ENCODE measurements around the gene DDX41.
A peak's percentile ranks its signal among the peaks of the same experiment; 100 is the strongest.

DDX41 gene

DNA sequence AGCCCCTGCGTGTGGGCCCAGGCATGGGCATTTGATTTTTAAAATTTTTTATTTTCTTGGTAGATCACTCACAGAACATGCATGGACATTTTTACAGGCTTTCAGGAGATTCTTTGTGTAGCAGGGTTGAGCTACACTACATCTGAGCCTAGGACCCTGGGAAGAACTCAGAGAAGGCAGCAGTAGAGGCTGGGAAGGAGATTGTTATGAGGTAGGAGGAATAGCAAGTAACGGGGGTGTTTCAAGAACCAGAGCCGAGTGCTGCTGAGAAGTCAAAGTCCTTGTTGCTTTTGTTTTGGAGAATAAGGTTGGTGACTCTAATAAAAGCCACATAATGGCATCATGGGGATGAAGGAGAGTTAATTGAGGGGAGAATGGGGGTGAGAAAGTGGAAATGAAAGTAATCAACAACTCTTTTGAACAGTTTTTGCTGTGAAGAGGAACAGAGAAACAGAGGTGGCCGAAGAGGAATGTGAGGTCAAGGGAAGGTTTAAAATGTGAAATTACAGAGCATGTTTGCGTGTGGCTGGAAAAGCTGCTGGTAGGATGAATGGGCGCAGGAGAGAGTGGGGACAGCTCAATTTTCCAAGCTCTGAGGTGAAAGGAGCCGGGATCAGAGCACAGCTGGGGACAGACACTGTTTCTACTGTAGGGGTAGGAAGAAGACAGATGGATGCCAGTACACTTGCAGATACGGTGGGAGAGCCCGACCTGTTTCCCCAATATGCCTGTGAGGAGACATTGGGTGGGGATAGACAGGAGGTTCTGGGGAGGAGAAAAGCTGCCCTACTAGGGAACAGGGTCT, 14.7 kb downstream of the DDX41 start:
- H3K27ac ChIP-seq: no peak overlapping the region
- TF ChIP-seq CTCF (conservative IDR thresholded peaks at IDR 0.05; ENCODE audit: low read depth, low read length): no peak
- no peak overlapping the region for H3K9ac ChIP-seq
- no peaks in the 10 kb centered on the region for H3K4me1 ChIP-seq (ENCODE audit: low read depth, poor library complexity, severe bottlenecking)
- no peak overlapping the region for H3K4me2 ChIP-seq
- no peaks in the 10 kb centered on the region for H3K27me3 ChIP-seq (ENCODE audit: insufficient read depth, low read depth)
- no peak overlapping the region for H2AFZ ChIP-seq (ENCODE audit: low read depth)
- H3K4me3 ChIP-seq (IDR thresholded peaks at IDR 0.05; ENCODE audit: insufficient read depth, low read depth, low read length): no peak overlapping the region
- no peaks in the 10 kb centered on the region for H4K20me1 ChIP-seq (ENCODE audit: insufficient read depth)
- H3K79me2 ChIP-seq (ENCODE audit: insufficient read depth, low read depth): no peaks in the 10 kb centered on the region
- H3K36me3 ChIP-seq (ENCODE audit: insufficient read depth): no peaks in the 10 kb centered on the region

GRCh38 chr5:177500685-177501522, 15.9 kb downstream of the DDX41 start:
- Histone ChIP-seq H3K27me3 (ENCODE audit: insufficient read depth, low read depth) (no peaks in the 10 kb centered on the region), H3K9ac (no peak overlapping the region), H3K36me3 (ENCODE audit: insufficient read depth) (no peaks in the 10 kb centered on the region), H2AFZ (ENCODE audit: low read depth) (no peak overlapping the region), H4K20me1 (ENCODE audit: insufficient read depth) (no peaks in the 10 kb centered on the region), H3K27ac (no peak overlapping the region), H3K4me2 (no peak overlapping the region; the same call in 1 of the 2 replicates), H3K79me2 (ENCODE audit: insufficient read depth, low read depth) (no peaks in the 10 kb centered on the region), H3K4me3 (IDR thresholded peaks at IDR 0.05; ENCODE audit: insufficient read depth, low read depth, low read length) (no peak overlapping the region), H3K4me1 (ENCODE audit: low read depth, poor library complexity, severe bottlenecking) (peaks cover 3% of the 10 kb centered on the region)
- peak; percentile 76 for TF ChIP-seq CTCF (conservative IDR thresholded peaks at IDR 0.05; ENCODE audit: low read depth, low read length)

GRCh38 chr5:177499842-177500241, 16.9 kb downstream of the DDX41 start:
- Histone ChIP-seq H3K27me3 (ENCODE audit: insufficient read depth, low read depth) (no peaks in the 10 kb centered on the region), H3K4me2 (no peak overlapping the region), H3K9ac (no peak overlapping the region), H3K4me3 (IDR thresholded peaks at IDR 0.05; ENCODE audit: insufficient read depth, low read depth, low read length) (no peak overlapping the region), H2AFZ (ENCODE audit: low read depth) (no peak overlapping the region), H3K27ac (no peak overlapping the region), H3K4me1 (ENCODE audit: low read depth, poor library complexity, severe bottlenecking) (peaks cover 3% of the 10 kb centered on the region), H3K36me3 (ENCODE audit: insufficient read depth) (no peaks in the 10 kb centered on the region), H3K79me2 (ENCODE audit: insufficient read depth, low read depth) (no peaks in the 10 kb centered on the region), H4K20me1 (ENCODE audit: insufficient read depth) (no peaks in the 10 kb centered on the region)
- no peak for TF ChIP-seq CTCF (conservative IDR thresholded peaks at IDR 0.05; ENCODE audit: low read depth, low read length)

GRCh38 chr5:177498013-177498787, 18.6 kb downstream of the DDX41 start:
- peak overlapping the region; percentile 46; the same call in 1 of the 2 replicates for H3K4me2 ChIP-seq
- no peak for TF ChIP-seq CTCF (conservative IDR thresholded peaks at IDR 0.05; ENCODE audit: low read depth, low read length)
- H3K4me3 ChIP-seq (IDR thresholded peaks at IDR 0.05; ENCODE audit: insufficient read depth, low read depth, low read length): no peak overlapping the region
- H2AFZ ChIP-seq (ENCODE audit: low read depth): no peak overlapping the region; the same call in 1 of the 2 replicates
- no peak overlapping the region for H3K27ac ChIP-seq
- H3K4me1 ChIP-seq (ENCODE audit: low read depth, poor library complexity, severe bottlenecking): peaks cover 3% of the 10 kb centered on the region
- no peaks in the 10 kb centered on the region for H3K27me3 ChIP-seq (ENCODE audit: insufficient read depth, low read depth)
- H4K20me1 ChIP-seq (ENCODE audit: insufficient read depth): no peaks in the 10 kb centered on the region
- no peak overlapping the region for H3K9ac ChIP-seq
- H3K79me2 ChIP-seq (ENCODE audit: insufficient read depth, low read depth): no peaks in the 10 kb centered on the region
- H3K36me3 ChIP-seq (ENCODE audit: insufficient read depth): no peaks in the 10 kb centered on the region
